K562 (cell line): ENCODE measurements around the gene SMARCD2. TPM values are rescaled to one million over a fixed set of nuclear protein-coding genes. Genes with fewer than 3 reads are reported as not detected.

Source experiments
- CBX2 ChIP-seq: fragments of 200-600 bp; sonication (generic); IDR thresholded peaks from one replicate; pipeline ENCODE4 v1.6.1; 2012; ENCODE audit warnings: mild to moderate bottlenecking, low read length, inconsistent platforms; ENCODE audit not compliant: insufficient read depth, poor library complexity, severe bottlenecking
- CHD2 ChIP-seq: IDR thresholded peaks from 2 replicates; pipeline ENCODE4 v1.6.1; 2011; ENCODE audit warnings: low read depth, low read length
- EGR1 ChIP-seq: fragments of 450-650 bp; conservative IDR thresholded peaks from 2 replicates; pipeline ENCODE4 v1.6.1; 2017; ENCODE audit warnings: mild to moderate bottlenecking
- ELF2 ChIP-seq: fragments of 250-450 bp; sonication (Bioruptor Pico); IDR thresholded peaks from 2 replicates; pipeline ENCODE4 v1.5.0; 2021; ENCODE audit warnings: mild to moderate bottlenecking
- HMBOX1 ChIP-seq: sonication (generic); IDR thresholded peaks from 2 replicates; pipeline ENCODE4 v1.6.1; 2016
- KLF1 ChIP-seq: fragments of 450-650 bp; IDR thresholded peaks from 2 replicates; pipeline ENCODE4 v1.6.1; 2016; ENCODE audit warnings: missing genetic modification characterization, missing compliant biosample characterization
- MBD2 ChIP-seq: sonication (generic); IDR thresholded peaks from 2 replicates; pipeline ENCODE4 v1.6.1; 2016; ENCODE audit warnings: low read depth, borderline replicate concordance
- MYNN ChIP-seq, 2 experiments: sonication (generic); formaldehyde crosslinking in 1 of 2; IDR thresholded peaks; 2 replicates each; pipeline versions ENCODE4 v1.5.0 to v1.6.1; 2016 to 2020; ENCODE audit warnings: antibody characterized with exemption in 1 of 2, missing genetic modification reagents in 1 of 2
- NFE2 ChIP-seq: IDR thresholded peaks from 2 replicates; pipeline ENCODE4 v1.6.1; 2014; ENCODE audit warnings: antibody characterized with exemption, low read depth
- RBM22 ChIP-seq: fragments of 200-400 bp; formaldehyde crosslinking; IDR thresholded peaks from 2 replicates; pipeline ENCODE4 v1.6.1; 2018; ENCODE audit warnings: low read length, low read depth; ENCODE audit not compliant: poor library complexity, severe bottlenecking
- RBM25 ChIP-seq: fragments of 200-400 bp; formaldehyde crosslinking; IDR thresholded peaks from 2 replicates; pipeline ENCODE4 v1.6.1; 2018; ENCODE audit warnings: low read length, low read depth, moderate library complexity; ENCODE audit not compliant: severe bottlenecking
- SIN3A ChIP-seq, 2 experiments: fragments of 150-350 bp in 1 of 2; IDR thresholded peaks; 2 replicates each; pipeline ENCODE4 v1.6.1; 2011 to 2016; ENCODE audit warnings: borderline replicate concordance in 2 of 2, low read depth in 2 of 2, low read length in 2 of 2, mild to moderate bottlenecking in 2 of 2, moderate library complexity in 2 of 2; ENCODE audit not compliant: control insufficient read depth in 1 of 2
- SOX6 ChIP-seq: fragments of 450-650 bp; IDR thresholded peaks from 2 replicates; pipeline ENCODE4 v1.6.1; 2014; ENCODE audit warnings: mild to moderate bottlenecking
- STAT5A ChIP-seq: IDR thresholded peaks from 2 replicates; pipeline ENCODE4 v1.6.1; 2012; ENCODE audit warnings: low read length, inconsistent platforms, borderline replicate concordance
- STAT5B ChIP-seq: fragments of 250-450 bp; sonication (Bioruptor Pico); IDR thresholded peaks from 2 replicates; pipeline ENCODE4 v1.8.0; 2021; ENCODE audit warnings: mild to moderate bottlenecking, inconsistent platforms
- TAF7 ChIP-seq: fragments of 450-650 bp; IDR thresholded peaks from 2 replicates; pipeline ENCODE4 v1.6.1; 2016; ENCODE audit warnings: missing genetic modification characterization, missing compliant biosample characterization
- XRCC4 ChIP-seq: IDR thresholded peaks from one replicate; pipeline ENCODE4 v1.6.1; 2011; ENCODE audit not compliant: insufficient read depth, insufficient read length; ENCODE audit errors: extremely low read depth
- YY1 ChIP-seq, 3 experiments: IDR thresholded peaks; 2 replicates each; pipeline ENCODE4 v1.6.1; 2011; ENCODE audit warnings: low read length in 2 of 3, mild to moderate bottlenecking in 2 of 3, moderate library complexity in 2 of 3, borderline replicate concordance in 1 of 3, control low read depth in 1 of 3, low read depth in 1 of 3; ENCODE audit not compliant: insufficient read depth in 3 of 3, insufficient replicate concordance in 2 of 3, control insufficient read depth in 1 of 3, insufficient read length in 1 of 3; ENCODE audit errors: extremely low read depth in 1 of 3
- ZFP1 ChIP-seq: fragments of 450-650 bp; formaldehyde crosslinking; IDR thresholded peaks from 2 replicates; pipeline ENCODE4 v1.4.0; 2020; ENCODE audit warnings: mild to moderate bottlenecking, mixed read lengths
- polyA plus RNA-seq, 8 experiments: library from polyadenylated mRNA; depleted of rRNA in 4 of 8; stranded (reverse) in 5 of 8; unstranded in 3 of 8; fragments of >200 nt; fragmentation: Nextera tagmentation in 2 of 8; fragmentation: Illumina TruSeq in 1 of 8; extraction: Ambion mirVana in 2 of 8; extraction: Trizol in 1 of 8; gene quantifications; 2 replicates each; pipeline versions ENCODE4 v1.2.1 to v1.2.3, GENCODE V29; 2011 to 2014; ENCODE audit warnings: inconsistent platforms in 1 of 8, missing spikeins in 1 of 8
- total RNA-seq, 7 experiments: library from RNA; depleted of rRNA in 6 of 7; stranded (reverse); fragments of >200 nt in 6 of 7; fragmentation: Illumina TruSeq in 2 of 7; extraction: Trizol in 2 of 7; gene quantifications; 2 replicates each; pipeline versions ENCODE4 v1.2.1 to v1.2.3, GENCODE V29; 2011 to 2021; ENCODE audit warnings: low replicate concordance in 1 of 7
- TF ChIP-seq, protein P1 (sequence below), 2 experiments: fragments of 450-650 bp; IDR thresholded peaks; 2 replicates each; pipeline ENCODE4 v1.6.1; 2016
- TF ChIP-seq, protein P2 (sequence below): fragments of 450-650 bp; IDR thresholded peaks from 2 replicates; pipeline ENCODE4 v1.6.1; 2016; ENCODE audit warnings: mild to moderate bottlenecking
- TF ChIP-seq, protein P3 (sequence below): fragments of 250-450 bp; sonication (Bioruptor Pico); IDR thresholded peaks from 2 replicates; pipeline ENCODE4 v1.8.0; 2022; ENCODE audit warnings: moderate library complexity, mild to moderate bottlenecking, inconsistent platforms

Gene SMARCD2
- total and polyA plus RNA-seq, 9 of the 15 experiments (the other 6 are each of a cell fraction or from before 2014, with no cell fraction given) = 1.7 to 114 (median 90.3) TPM

DNA sequence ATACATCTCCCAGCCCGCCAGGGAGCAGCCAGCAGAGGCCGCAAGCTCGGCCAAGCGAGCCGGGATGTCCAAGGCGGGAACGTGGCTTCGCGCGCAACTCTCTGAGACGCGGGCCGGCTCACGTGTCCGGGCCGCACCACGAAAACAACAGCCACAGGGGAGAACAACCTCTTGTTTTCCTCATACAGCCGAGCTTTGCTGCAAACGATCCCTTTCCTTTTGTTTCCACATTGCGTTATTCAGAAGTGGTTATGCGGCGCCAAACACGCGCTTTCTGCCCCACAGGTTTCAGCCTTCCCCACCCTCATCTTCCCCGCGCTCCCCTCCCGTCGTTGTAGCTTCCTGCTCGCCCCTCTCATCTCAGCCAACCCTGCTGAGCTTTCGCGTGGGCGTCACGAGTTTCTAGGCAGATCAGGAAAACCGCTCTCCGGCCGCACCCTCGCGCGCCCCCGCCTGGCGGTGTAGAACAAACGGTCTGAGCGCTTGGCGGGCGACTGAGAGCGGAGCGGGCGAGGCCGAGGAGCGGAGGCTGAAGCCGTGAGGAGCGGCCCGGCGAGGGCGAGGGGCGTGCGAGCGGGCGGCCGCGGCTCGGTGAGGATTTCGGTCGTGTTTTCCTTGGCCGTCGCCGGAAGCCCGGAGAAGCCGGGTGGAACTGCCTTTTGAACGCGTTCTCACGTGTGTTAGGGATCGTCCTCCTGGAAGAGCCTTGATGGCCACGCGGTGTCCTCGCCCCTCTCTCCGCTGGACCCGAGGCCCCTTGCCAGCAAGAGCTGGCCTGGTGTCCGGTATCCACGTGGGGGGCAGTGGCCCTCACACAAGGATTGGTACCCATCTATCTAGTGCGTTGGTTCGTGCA lies 6.6 kb upstream of the SMARCD2 start (continued):
- TF ChIP-seq, protein P1, sequence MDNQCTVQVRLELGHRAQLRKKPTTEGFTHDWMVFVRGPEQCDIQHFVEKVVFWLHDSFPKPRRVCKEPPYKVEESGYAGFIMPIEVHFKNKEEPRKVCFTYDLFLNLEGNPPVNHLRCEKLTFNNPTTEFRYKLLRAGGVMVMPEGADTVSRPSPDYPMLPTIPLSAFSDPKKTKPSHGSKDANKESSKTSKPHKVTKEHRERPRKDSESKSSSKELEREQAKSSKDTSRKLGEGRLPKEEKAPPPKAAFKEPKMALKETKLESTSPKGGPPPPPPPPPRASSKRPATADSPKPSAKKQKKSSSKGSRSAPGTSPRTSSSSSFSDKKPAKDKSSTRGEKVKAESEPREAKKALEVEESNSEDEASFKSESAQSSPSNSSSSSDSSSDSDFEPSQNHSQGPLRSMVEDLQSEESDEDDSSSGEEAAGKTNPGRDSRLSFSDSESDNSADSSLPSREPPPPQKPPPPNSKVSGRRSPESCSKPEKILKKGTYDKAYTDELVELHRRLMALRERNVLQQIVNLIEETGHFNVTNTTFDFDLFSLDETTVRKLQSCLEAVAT (IDR thresholded peaks at IDR 0.05) = peak in 1 of 2 experiments; percentile 49; a peak in 2 of 4 replicates
- TF ChIP-seq STAT5B (CRISPR knock-in tag) (no peak), ZFP1 (CRISPR knock-in tag) (no peak), TAF7 (tag) (no peak), CBX2 (no peak), STAT5A (peak; percentile 27; the same call in 1 of the 2 replicates), NFE2 (no peak), RBM22 (peak; percentile 66), SOX6 (no peak; the same call in 1 of the 2 replicates), XRCC4 (no peak), YY1 (IDR thresholded peaks at IDR 0.05; ENCODE audit: borderline replicate concordance in 1 of 3, control insufficient read depth in 1 of 3, extremely low read depth in 1 of 3, insufficient read depth in 3 of 3, insufficient read length in 1 of 3, insufficient replicate concordance in 2 of 3, low read depth in 1 of 3, low read length in 2 of 3) (peak in 1 of 3 experiments; percentile 29), CHD2 (peak; percentile 87), SIN3A (IDR thresholded peaks at IDR 0.05; ENCODE audit: borderline replicate concordance in 2 of 2, control insufficient read depth in 1 of 2, low read depth in 2 of 2, low read length in 2 of 2) (no peak), ELF2 (CRISPR knock-in tag) (peak; percentile 83), KLF1 (tag) (peak; percentile 39; the same call in 1 of the 2 replicates), MYNN (IDR thresholded peaks at IDR 0.05) (no peak), MYNN (CRISPR knock-in tag; IDR thresholded peaks at IDR 0.05) (no peak), RBM25 (peak; percentile 51), EGR1 (peak; percentile 84), HMBOX1 (no peak), MBD2 (peak; percentile 98)
- TF ChIP-seq, protein P2, sequence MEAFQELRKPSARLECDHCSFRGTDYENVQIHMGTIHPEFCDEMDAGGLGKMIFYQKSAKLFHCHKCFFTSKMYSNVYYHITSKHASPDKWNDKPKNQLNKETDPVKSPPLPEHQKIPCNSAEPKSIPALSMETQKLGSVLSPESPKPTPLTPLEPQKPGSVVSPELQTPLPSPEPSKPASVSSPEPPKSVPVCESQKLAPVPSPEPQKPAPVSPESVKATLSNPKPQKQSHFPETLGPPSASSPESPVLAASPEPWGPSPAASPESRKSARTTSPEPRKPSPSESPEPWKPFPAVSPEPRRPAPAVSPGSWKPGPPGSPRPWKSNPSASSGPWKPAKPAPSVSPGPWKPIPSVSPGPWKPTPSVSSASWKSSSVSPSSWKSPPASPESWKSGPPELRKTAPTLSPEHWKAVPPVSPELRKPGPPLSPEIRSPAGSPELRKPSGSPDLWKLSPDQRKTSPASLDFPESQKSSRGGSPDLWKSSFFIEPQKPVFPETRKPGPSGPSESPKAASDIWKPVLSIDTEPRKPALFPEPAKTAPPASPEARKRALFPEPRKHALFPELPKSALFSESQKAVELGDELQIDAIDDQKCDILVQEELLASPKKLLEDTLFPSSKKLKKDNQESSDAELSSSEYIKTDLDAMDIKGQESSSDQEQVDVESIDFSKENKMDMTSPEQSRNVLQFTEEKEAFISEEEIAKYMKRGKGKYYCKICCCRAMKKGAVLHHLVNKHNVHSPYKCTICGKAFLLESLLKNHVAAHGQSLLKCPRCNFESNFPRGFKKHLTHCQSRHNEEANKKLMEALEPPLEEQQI = peak; percentile 77
- TF ChIP-seq, protein P3, sequence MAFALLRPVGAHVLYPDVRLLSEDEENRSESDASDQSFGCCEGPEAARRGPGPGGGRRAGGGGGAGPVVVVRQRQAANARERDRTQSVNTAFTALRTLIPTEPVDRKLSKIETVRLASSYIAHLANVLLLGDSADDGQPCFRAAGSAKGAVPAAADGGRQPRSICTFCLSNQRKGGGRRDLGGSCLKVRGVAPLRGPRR (CRISPR knock-in tag) = peak; percentile 92
